Liver (tissue), 9 donors: ENCODE measurements around the gene ZNF440. TPM values are rescaled to one million over a fixed set of nuclear protein-coding genes. Genes with fewer than 3 reads are reported as not detected.
A peak's percentile ranks its signal among the peaks of the same experiment; 100 is the strongest.

Experiments used
- DNase-seq: peaks from one replicate; pipeline ENCODE4 v3.0.0-alpha.2; 2017; ENCODE audit warnings: low spot score
- H3K27ac ChIP-seq, 2 donors: one replicate each; pipeline ENCODE4 v1.7.0; 2013; ENCODE audit warnings: inconsistent platforms in 2 of 2, low read length in 2 of 2, control low read depth in 1 of 2, low read depth in 1 of 2, mild to moderate bottlenecking in 1 of 2
- H3K27me3 ChIP-seq, 4 donors: one replicate each; pipeline versions ENCODE4 v1.6.1 to v1.7.0; 2013; ENCODE audit warnings: low read length in 3 of 4, inconsistent platforms in 1 of 4, mild to moderate bottlenecking in 1 of 4, moderate library complexity in 1 of 4; ENCODE audit not compliant: control insufficient read depth in 4 of 4, insufficient read depth in 4 of 4
- H3K36me3 ChIP-seq, 4 donors: one replicate each; pipeline versions ENCODE4 v1.6.1 to v1.7.0; 2013; ENCODE audit warnings: low read length in 3 of 4, mild to moderate bottlenecking in 3 of 4, low read depth in 1 of 4, moderate library complexity in 1 of 4; ENCODE audit not compliant: control insufficient read depth in 4 of 4, insufficient read depth in 3 of 4
- H3K4me1 ChIP-seq, 4 donors: one replicate each; pipeline versions ENCODE4 v1.6.1 to v1.7.0; 2013; ENCODE audit warnings: low read length in 3 of 4, mild to moderate bottlenecking in 3 of 4, moderate library complexity in 1 of 4; ENCODE audit not compliant: control insufficient read depth in 4 of 4, insufficient read depth in 4 of 4
- H3K4me3 ChIP-seq, 3 donors: one replicate each; pipeline versions ENCODE4 v1.6.1 to v1.7.0; 2013; ENCODE audit warnings: low read length in 3 of 3, control low read depth in 1 of 3, low read depth in 1 of 3, mild to moderate bottlenecking in 1 of 3
- H3K9ac ChIP-seq, 2 donors: one replicate each; pipeline ENCODE4 v1.7.0; 2013; ENCODE audit warnings: low read length in 2 of 2, mild to moderate bottlenecking in 2 of 2, moderate library complexity in 2 of 2, control low read depth in 1 of 2, low read depth in 1 of 2
- H3K9me3 ChIP-seq, 4 donors: one replicate each; pipeline versions ENCODE4 v1.6.1 to v1.7.0; 2013; ENCODE audit warnings: low read length in 3 of 4; ENCODE audit not compliant: control insufficient read depth in 4 of 4
- ATF3 ChIP-seq: IDR thresholded peaks from 2 replicates; pipeline ENCODE4 v1.6.1; 2016; ENCODE audit warnings: antibody characterized with exemption
- EGR1 ChIP-seq, 2 donors: IDR thresholded peaks; 2 replicates each; pipeline ENCODE4 v1.6.1; 2016 to 2018; ENCODE audit warnings: antibody characterized with exemption in 2 of 2, low read depth in 2 of 2
- FOXA2 ChIP-seq: IDR thresholded peaks from 2 replicates; pipeline ENCODE4 v1.6.1; 2016; ENCODE audit warnings: antibody characterized with exemption
- GABPA ChIP-seq, 2 donors: IDR thresholded peaks in 1 of 2; conservative IDR thresholded peaks in 1 of 2; 2 replicates each; pipeline ENCODE4 v1.6.1; 2016; ENCODE audit warnings: antibody characterized with exemption in 2 of 2, mild to moderate bottlenecking in 1 of 2, moderate library complexity in 1 of 2
- HNF4A ChIP-seq, 2 donors: conservative IDR thresholded peaks; 2 replicates each; pipeline ENCODE4 v1.6.1; 2016; ENCODE audit warnings: antibody characterized with exemption in 2 of 2, mild to moderate bottlenecking in 2 of 2
- HNF4G ChIP-seq: IDR thresholded peaks from 2 replicates; pipeline ENCODE4 v1.6.1; 2016; ENCODE audit warnings: antibody characterized with exemption
- JUND ChIP-seq, 2 donors: IDR thresholded peaks; 2 replicates each; pipeline ENCODE4 v1.6.1; 2016; ENCODE audit warnings: antibody characterized with exemption in 2 of 2
- NR2F2 ChIP-seq: IDR thresholded peaks from 2 replicates; pipeline ENCODE4 v1.6.1; 2016; ENCODE audit warnings: antibody characterized with exemption
- RAD21 ChIP-seq, 2 donors: IDR thresholded peaks; 2 replicates each; pipeline ENCODE4 v1.6.1; 2016; ENCODE audit warnings: antibody characterized with exemption in 2 of 2, mild to moderate bottlenecking in 2 of 2
- REST ChIP-seq: IDR thresholded peaks from 2 replicates; pipeline ENCODE4 v1.6.1; 2016; ENCODE audit warnings: antibody characterized with exemption, mild to moderate bottlenecking
- RXRA ChIP-seq, 2 donors: IDR thresholded peaks; 2 replicates each; pipeline ENCODE4 v1.6.1; 2017 to 2018; ENCODE audit warnings: antibody characterized with exemption in 2 of 2, mild to moderate bottlenecking in 1 of 2
- SP1 ChIP-seq: IDR thresholded peaks from 2 replicates; pipeline ENCODE4 v1.6.1; 2018; ENCODE audit warnings: antibody characterized with exemption, mild to moderate bottlenecking
- TAF1 ChIP-seq: conservative IDR thresholded peaks from 2 replicates; pipeline ENCODE4 v1.6.1; 2016; ENCODE audit warnings: antibody characterized with exemption, mild to moderate bottlenecking
- YY1 ChIP-seq: IDR thresholded peaks from 2 replicates; pipeline ENCODE4 v1.6.1; 2016; ENCODE audit warnings: antibody characterized with exemption, mild to moderate bottlenecking
- WGBS: extraction: QIAGEN DNeasy Blood & Tissue Kit; methylation state at CpG from one replicate; pipeline ENCODE4 v1.1.7; 2013; 5-methylcytosine and 5-hydroxymethylcytosine counted together
- polyA plus RNA-seq, 2 donors: library from polyadenylated mRNA; stranded (reverse) in 1 of 2; unstranded in 1 of 2; fragments of 200-250 nt in 1 of 2; fragments of >200 nt in 1 of 2; fragmentation: Nextera tagmentation in 1 of 2; extraction: Ambion mirVana in 1 of 2; gene quantifications; one replicate each; pipeline versions ENCODE4 v1.2.1 to v1.2.3, GENCODE V29; 2013 to 2015
- total RNA-seq, 2 donors: library from RNA; depleted of rRNA; stranded (reverse); fragments of >200 nt; gene quantifications; one replicate each; pipeline ENCODE4 v1.2.3, GENCODE V29; 2014
- TF ChIP-seq, protein P1 (sequence below): IDR thresholded peaks from 2 replicates; pipeline ENCODE4 v1.6.1; 2016; ENCODE audit warnings: antibody characterized with exemption
- TF ChIP-seq, protein P2 (sequence below): IDR thresholded peaks from 2 replicates; pipeline ENCODE4 v1.6.1; 2016; ENCODE audit warnings: antibody characterized with exemption
- donor health status: healthy.
- donor health status: healthy.
- donor health status: healthy.
- donor health status: healthy.
- donor health status: healthy.

ZNF440 gene
- total RNA-seq = 1 to 10 TPM; 7.2 to 8.5 TPM
- polyA plus RNA-seq = 1 to 10 TPM; 1.3 to 1.5 TPM

DNA sequence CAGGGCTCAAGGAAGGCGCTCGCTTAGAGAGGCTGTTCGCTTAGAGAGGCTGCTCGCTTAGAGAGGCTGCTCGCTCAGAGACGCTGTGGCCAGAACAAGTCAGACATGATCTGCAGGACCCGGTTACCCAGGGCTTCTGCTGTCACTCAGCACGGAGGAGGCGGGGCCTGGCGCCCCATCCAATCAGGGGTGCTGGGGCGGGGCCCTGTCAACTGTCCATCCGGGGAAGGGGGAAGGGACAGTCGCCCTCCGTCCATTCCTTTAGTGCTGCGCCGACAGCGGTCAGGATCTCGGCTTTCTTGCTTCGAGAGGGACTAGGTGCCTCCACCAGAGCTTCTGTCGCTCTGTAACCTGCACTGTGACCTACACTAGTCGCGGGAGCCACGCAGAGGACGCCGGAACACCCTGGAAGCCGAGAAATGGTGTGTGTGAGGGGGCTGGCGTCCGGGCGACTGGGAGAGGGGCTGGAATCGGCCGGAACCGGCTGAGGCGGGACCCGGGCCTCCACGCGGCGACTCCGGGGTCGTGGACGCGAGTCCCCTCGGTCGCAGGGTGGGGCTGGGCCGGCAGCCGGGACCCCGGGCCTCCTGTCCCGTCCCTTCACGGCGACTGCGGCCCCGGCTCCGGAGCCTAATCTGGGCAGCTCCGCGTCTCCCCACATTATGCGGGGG lies at the start of gene ZNF440:
TSS of gene ZNF440 (plus strand) at position 245 of the 671 bp plus-strand sequence. CDS start at position 420, 175 bp downstream.
- Histone ChIP-seq H3K36me3 (no peaks in the 10 kb centered on the region), H3K27me3 (no peaks in the 10 kb centered on the region), H3K27ac (peak within 1 kb of the TSS; percentile 74 to 76), H3K4me3 (peak within 1 kb of the TSS; percentile 63 to 83 (median 74)), H3K4me1 (peaks cover 0 to 13% (median 7%) of the 10 kb centered on the region in 4 donors), H3K9ac (peak within 1 kb of the TSS; percentile 63 to 77), H3K9me3 (peaks cover 0 to 3% (median under 1%) of the 10 kb centered on the region in 4 donors)
- TF ChIP-seq, protein P1, sequence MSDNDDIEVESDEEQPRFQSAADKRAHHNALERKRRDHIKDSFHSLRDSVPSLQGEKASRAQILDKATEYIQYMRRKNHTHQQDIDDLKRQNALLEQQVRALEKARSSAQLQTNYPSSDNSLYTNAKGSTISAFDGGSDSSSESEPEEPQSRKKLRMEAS = no peak
- TF ChIP-seq RXRA (IDR thresholded peaks at IDR 0.05) (no peak), HNF4A (conservative IDR thresholded peaks at IDR 0.05) (no peak), REST (peak; percentile 95), RAD21 (IDR thresholded peaks at IDR 0.05) (peak in 1 of 2 donors; percentile 35), YY1 (peak; percentile 83), FOXA2 (no peak), EGR1 (IDR thresholded peaks at IDR 0.05; ENCODE audit: low read depth in 2 of 2) (no peak), GABPA (IDR thresholded peaks at IDR 0.05 in 1 of 2, conservative IDR thresholded peaks at IDR 0.05 in 1 of 2) (peak in 1 of 2 donors; percentile 51), HNF4G (no peak), JUND (IDR thresholded peaks at IDR 0.05) (no peak), TAF1 (peak; percentile 76), NR2F2 (no peak), SP1 (peak; percentile 86), ATF3 (no peak)
- TF ChIP-seq, protein P2, sequence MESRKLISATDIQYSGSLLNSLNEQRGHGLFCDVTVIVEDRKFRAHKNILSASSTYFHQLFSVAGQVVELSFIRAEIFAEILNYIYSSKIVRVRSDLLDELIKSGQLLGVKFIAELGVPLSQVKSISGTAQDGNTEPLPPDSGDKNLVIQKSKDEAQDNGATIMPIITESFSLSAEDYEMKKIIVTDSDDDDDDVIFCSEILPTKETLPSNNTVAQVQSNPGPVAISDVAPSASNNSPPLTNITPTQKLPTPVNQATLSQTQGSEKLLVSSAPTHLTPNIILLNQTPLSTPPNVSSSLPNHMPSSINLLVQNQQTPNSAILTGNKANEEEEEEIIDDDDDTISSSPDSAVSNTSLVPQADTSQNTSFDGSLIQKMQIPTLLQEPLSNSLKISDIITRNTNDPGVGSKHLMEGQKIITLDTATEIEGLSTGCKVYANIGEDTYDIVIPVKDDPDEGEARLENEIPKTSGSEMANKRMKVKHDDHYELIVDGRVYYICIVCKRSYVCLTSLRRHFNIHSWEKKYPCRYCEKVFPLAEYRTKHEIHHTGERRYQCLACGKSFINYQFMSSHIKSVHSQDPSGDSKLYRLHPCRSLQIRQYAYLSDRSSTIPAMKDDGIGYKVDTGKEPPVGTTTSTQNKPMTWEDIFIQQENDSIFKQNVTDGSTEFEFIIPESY = no peak
- WGBS = under 1% methylated on average over 55 of the region's 55 CpGs
- DNase-seq = peak; percentile 97
